A673 (cell line): ENCODE results near the gene PGM2L1. TPM values are rescaled to one million over a fixed set of nuclear protein-coding genes. Genes with fewer than 3 reads are reported as not detected.

Source experiments
- BruUV-seq: library from RNA; stranded (reverse); fragments of 400-500 nt; replicated peaks from 2 replicates; lab custom pipeline; 2021; lab: Mats Ljungman, UMichigan
- CTCF ChIA-PET: fragments of 300-600 bp; sonication (Branson Sonifier 250); formaldehyde crosslinking; loops from one replicate; lab custom pipeline; 2022; ENCODE audit warnings: antibody characterized with exemption; lab: Charles Lee
- POLR2A ChIA-PET: fragments of 300-600 bp; sonication (Branson Sonifier 250); formaldehyde crosslinking; loops from one replicate; lab custom pipeline; 2022; ENCODE audit warnings: antibody characterized with exemption; ENCODE audit not compliant: low non-redundant PET; lab: Charles Lee
- DNase-seq: peaks from one replicate; pipeline ENCODE4 v3.0.0-alpha.2; 2015; ENCODE audit warnings: low spot score
- H3K27ac ChIP-seq: fragments of 200-600 bp; sonication (generic); 2 replicates; pipeline ENCODE4 v1.5.1; 2016; ENCODE audit warnings: mixed run types, low read depth, mild to moderate bottlenecking, mixed read lengths, antibody characterized with exemption, low read length; ENCODE audit not compliant: poor library complexity, severe bottlenecking
- H3K27me3 ChIP-seq: fragments of 200-600 bp; sonication (generic); replicated peaks from 2 replicates; pipeline ENCODE4 v1.6.1; 2017; ENCODE audit warnings: mixed run types, low read depth, mild to moderate bottlenecking, mixed read lengths, antibody characterized with exemption, low read length; ENCODE audit not compliant: insufficient read depth, poor library complexity
- H3K36me3 ChIP-seq: fragments of 200-600 bp; sonication (generic); 2 replicates; pipeline ENCODE4 v1.6.1; 2016; ENCODE audit warnings: mixed run types, mild to moderate bottlenecking, mixed read lengths, antibody characterized with exemption, low read length; ENCODE audit not compliant: insufficient read depth, poor library complexity, severe bottlenecking
- H3K4me1 ChIP-seq: fragments of 200-600 bp; sonication (generic); 2 replicates; pipeline ENCODE4 v1.6.1; 2017; ENCODE audit warnings: mixed run types, mild to moderate bottlenecking, mixed read lengths, antibody characterized with exemption, low read length; ENCODE audit not compliant: insufficient read depth, poor library complexity, severe bottlenecking
- H3K4me3 ChIP-seq: fragments of 200-600 bp; sonication (generic); 2 replicates; pipeline ENCODE4 v1.5.1; 2016; ENCODE audit warnings: low read depth, mixed run types, mild to moderate bottlenecking, mixed read lengths, low read length; ENCODE audit not compliant: poor library complexity, severe bottlenecking
- H3K9me3 ChIP-seq: fragments of 200-600 bp; sonication (generic); 2 replicates; pipeline ENCODE4 v1.6.1; 2016; ENCODE audit warnings: mixed run types, low read depth, mild to moderate bottlenecking, mixed read lengths, antibody characterized with exemption, low read length; ENCODE audit not compliant: poor library complexity, severe bottlenecking
- CTCF ChIP-seq: fragments of 300-800, 200-600 bp; sonication (generic); conservative IDR thresholded peaks from 2 replicates; pipeline ENCODE4 v1.5.1; 2017; ENCODE audit warnings: low read depth, mild to moderate bottlenecking, antibody characterized with exemption, low read length, moderate library complexity, mixed read lengths
- EZH2 ChIP-seq: fragments of 200-600 bp; sonication (generic); IDR thresholded peaks from 2 replicates; pipeline ENCODE4 v1.6.1; 2017; ENCODE audit warnings: borderline replicate concordance, low read depth, mild to moderate bottlenecking, mixed read lengths, antibody characterized with exemption, low read length; ENCODE audit not compliant: poor library complexity, severe bottlenecking
- intact Hi-C: fragments of 100-400 bp; cut with micrococcal nuclease; formaldehyde crosslinking; loops from one replicate; pipeline ENCODE4 v1.10.0; 2022; ENCODE audit not compliant: unreplicated experiment
- total RNA-seq: library from RNA; stranded (reverse); gene quantifications from 2 replicates; pipeline ENCODE4 v1.2.3, GENCODE V29; 2021

Gene PGM2L1
- total RNA-seq, 1 experiment from 2014 or later: 18.2 TPM

DNA sequence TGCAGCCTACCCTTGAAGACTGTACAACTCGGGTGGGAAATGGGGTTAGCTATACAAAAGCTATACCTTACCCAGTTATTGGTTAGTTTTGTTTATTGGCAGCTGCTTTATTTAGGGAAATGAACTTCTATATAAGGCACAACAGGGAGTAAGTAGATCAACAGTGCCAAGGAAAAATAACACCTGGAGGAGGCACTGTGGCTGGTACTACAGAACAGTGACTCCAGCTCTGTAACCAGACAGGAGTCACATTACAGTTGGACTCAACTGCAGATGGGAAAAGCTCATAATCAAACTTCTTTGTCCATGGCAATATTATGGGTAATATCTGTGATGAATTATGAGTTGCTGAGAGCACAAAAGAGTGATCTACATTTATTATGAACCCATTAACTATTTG, 100.7 kb downstream of the PGM2L1 start:
- DNase-seq: no peak
- BruUV-seq: no TSS peak
- Histone ChIP-seq H3K27ac (no peak overlapping the region), H3K27me3 (no peaks in the 10 kb centered on the region), H3K36me3 (no peaks in the 10 kb centered on the region), H3K9me3 (no peaks in the 10 kb centered on the region), H3K4me1 (no peaks in the 10 kb centered on the region), H3K4me3 (no peak overlapping the region)
- TF ChIP-seq CTCF (no peak), EZH2 (no peak)
- ChIA-PET CTCF (interaction anchor here (0.5 to 0.7 kb wide), 2 partner anchors 8 to 23 kb away, joined by 3 to 4 read pairs; no protein-coding TSS in a partner anchor), POLR2A (no interaction called here)
- intact Hi-C loops: no loop called here

- H3K27ac ChIP-seq: no peak overlapping the region
- no TSS peak for BruUV-seq
- intact Hi-C loops: no loop called here
- TF ChIP-seq CTCF (no peak), EZH2 (no peak)
- POLR2A ChIA-PET: interaction anchor here (0.7 kb wide), 1 partner anchor 110 kb away, joined by 5 read pairs; no protein-coding TSS in a partner anchor
- CTCF ChIA-PET: interaction anchor here (0.6 to 0.7 kb wide), 2 partner anchors 9 to 82 kb away, joined by 3 to 7 read pairs; no protein-coding TSS in a partner anchor
- H3K27me3 ChIP-seq: no peaks in the 10 kb centered on the region
- H3K4me3 ChIP-seq: no peak overlapping the region
- H3K36me3 ChIP-seq: no peaks in the 10 kb centered on the region
- peak; percentile 46 for DNase-seq
- H3K9me3 ChIP-seq: no peaks in the 10 kb centered on the region
- peaks cover 7% of the 10 kb centered on the region for H3K4me1 ChIP-seq
Measured at GRCh38 chr11:74288911-74289310, 109.3 kb downstream of the PGM2L1 start.

DNA sequence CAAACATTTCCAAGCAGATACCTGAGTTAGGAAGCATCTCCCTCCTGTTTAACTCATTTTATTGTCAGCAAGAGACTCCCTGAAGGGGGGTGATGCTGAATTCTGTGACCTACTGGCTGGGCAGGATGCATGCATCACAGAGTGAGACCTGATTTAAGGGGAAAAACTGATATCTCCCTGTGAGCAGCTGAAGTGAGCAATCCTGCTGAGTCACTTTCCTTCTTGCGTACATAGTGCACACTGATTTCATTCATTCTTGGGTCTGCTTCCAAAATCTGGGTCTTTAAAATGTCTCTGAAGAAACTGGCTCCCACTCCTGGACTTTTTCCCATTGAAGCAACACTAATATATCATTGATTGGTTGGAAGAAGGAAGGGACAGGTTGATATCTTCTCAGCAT, 110.1 kb downstream of the PGM2L1 start:
- ChIA-PET CTCF (interaction anchor here (0.7 kb wide), 1 partner anchor 83 kb away, joined by 7 read pairs; no protein-coding TSS in a partner anchor), POLR2A (interaction anchor here (0.7 kb wide), 1 partner anchor 111 kb away, joined by 5 read pairs; no protein-coding TSS in a partner anchor)
- TF ChIP-seq EZH2 (no peak), CTCF (no peak)
- Histone ChIP-seq H3K4me3 (no peak overlapping the region), H3K27me3 (no peaks in the 10 kb centered on the region), H3K27ac (no peak overlapping the region), H3K4me1 (peaks cover 7% of the 10 kb centered on the region), H3K9me3 (no peaks in the 10 kb centered on the region), H3K36me3 (no peaks in the 10 kb centered on the region)
- no TSS peak for BruUV-seq
- intact Hi-C loops: no loop called here
- peak; percentile 60 for DNase-seq
